Fibroblast of lung (primary cell): Measurements from ENCODE around the gene TGFBR2.

Experiments
- EZH2 ChIP-seq: IDR thresholded peaks from 2 replicates; pipeline ENCODE4 v1.5.1; 2012; ENCODE audit warnings: low read length, control low read depth, mild to moderate bottlenecking; ENCODE audit errors: missing control alignments
- TF ChIP-seq, protein P1 (sequence below), 2 donors: IDR thresholded peaks in 1 of 2; conservative IDR thresholded peaks in 1 of 2; 1 replicate in 1 of 2; 2 replicates in 1 of 2; pipeline ENCODE4 v1.5.1; 2011 to 2012; ENCODE audit warnings: low read length in 2 of 2, control low read depth in 1 of 2, inconsistent platforms in 1 of 2, low read depth in 1 of 2, mild to moderate bottlenecking in 1 of 2

DNA sequence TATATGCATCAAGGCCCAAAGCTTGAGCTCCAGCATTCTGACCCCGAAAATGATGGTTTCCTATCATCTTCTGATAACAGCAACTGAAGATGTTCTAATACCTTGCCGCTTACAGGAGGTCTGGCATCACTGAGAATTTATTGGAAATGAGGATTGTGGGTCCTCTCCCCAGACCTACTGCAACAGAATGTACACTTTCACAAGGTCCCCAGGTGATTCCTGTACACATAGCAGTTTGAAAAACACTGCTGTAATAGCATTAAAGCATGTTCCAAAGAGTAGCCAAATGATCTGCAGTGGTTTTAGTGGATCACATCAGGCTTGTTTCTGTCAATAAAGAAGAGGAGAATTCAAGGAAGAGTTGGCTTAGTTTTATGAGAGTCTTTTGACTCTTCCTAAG is 11.3 kb downstream of the TGFBR2 start:
- TF ChIP-seq, protein P1, sequence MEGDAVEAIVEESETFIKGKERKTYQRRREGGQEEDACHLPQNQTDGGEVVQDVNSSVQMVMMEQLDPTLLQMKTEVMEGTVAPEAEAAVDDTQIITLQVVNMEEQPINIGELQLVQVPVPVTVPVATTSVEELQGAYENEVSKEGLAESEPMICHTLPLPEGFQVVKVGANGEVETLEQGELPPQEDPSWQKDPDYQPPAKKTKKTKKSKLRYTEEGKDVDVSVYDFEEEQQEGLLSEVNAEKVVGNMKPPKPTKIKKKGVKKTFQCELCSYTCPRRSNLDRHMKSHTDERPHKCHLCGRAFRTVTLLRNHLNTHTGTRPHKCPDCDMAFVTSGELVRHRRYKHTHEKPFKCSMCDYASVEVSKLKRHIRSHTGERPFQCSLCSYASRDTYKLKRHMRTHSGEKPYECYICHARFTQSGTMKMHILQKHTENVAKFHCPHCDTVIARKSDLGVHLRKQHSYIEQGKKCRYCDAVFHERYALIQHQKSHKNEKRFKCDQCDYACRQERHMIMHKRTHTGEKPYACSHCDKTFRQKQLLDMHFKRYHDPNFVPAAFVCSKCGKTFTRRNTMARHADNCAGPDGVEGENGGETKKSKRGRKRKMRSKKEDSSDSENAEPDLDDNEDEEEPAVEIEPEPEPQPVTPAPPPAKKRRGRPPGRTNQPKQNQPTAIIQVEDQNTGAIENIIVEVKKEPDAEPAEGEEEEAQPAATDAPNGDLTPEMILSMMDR (conservative IDR thresholded peaks at IDR 0.05 in 1 of 2, IDR thresholded peaks at IDR 0.05 in 1 of 2; ENCODE audit: low read depth in 1 of 2, low read length in 2 of 2) = no peak
- TF ChIP-seq EZH2 = no peak
